Gastrocnemius medialis (tissue), 4 donors: ENCODE measurements around the gene AGAP1. TPM values are rescaled to one million over a fixed set of nuclear protein-coding genes. Genes with fewer than 3 reads are reported as not detected.

Source experiments
- ATAC-seq, 2 donors: fragments of 150-250 bp; one replicate each; pipeline ENCODE4 v1.9.1; 2016
- DNase-seq, 2 donors: peaks; one replicate each; pipeline ENCODE4 v3.0.0-alpha.2; 2019
- H3K27ac ChIP-seq, 4 donors: fragments of 200-600 bp; sonication (generic); 1 replicate in 1 of 4; 2 replicates in 3 of 4; pipeline ENCODE4 v1.5.1; 2016 to 2018; ENCODE audit warnings: mild to moderate bottlenecking in 2 of 4, moderate library complexity in 1 of 4
- H3K27me3 ChIP-seq, 3 donors: fragments of 200-600 bp; sonication (generic) in 2 of 3; 1 replicate in 1 of 3; 2 replicates in 2 of 3; pipeline versions ENCODE4 v1.5.1 to v1.6.0; 2016 to 2019; ENCODE audit warnings: mild to moderate bottlenecking in 1 of 3, moderate library complexity in 1 of 3
- H3K36me3 ChIP-seq, 2 donors: fragments of 200-600 bp; sonication (generic) in 1 of 2; one replicate each; pipeline ENCODE4 v1.5.1; 2017 to 2018
- H3K4me1 ChIP-seq, 2 donors: fragments of 200-600 bp; sonication (generic) in 1 of 2; one replicate each; pipeline ENCODE4 v1.5.1; 2016 to 2017; ENCODE audit warnings: mild to moderate bottlenecking in 2 of 2
- H3K4me3 ChIP-seq, 4 donors: fragments of 200-600 bp; sonication (generic) in 3 of 4; 1 replicate in 1 of 4; 2 replicates in 3 of 4; pipeline ENCODE4 v1.5.1; 2016 to 2019; ENCODE audit warnings: mild to moderate bottlenecking in 2 of 4
- H3K9me3 ChIP-seq, 3 donors: fragments of 200-600 bp; sonication (generic) in 2 of 3; 1 replicate in 1 of 3; 2 replicates in 2 of 3; pipeline ENCODE4 v1.5.1; 2016 to 2019
- POLR2A ChIP-seq, 2 donors: fragments of 450-650 bp; IDR thresholded peaks; one replicate each; pipeline ENCODE4 v1.6.1; 2017; ENCODE audit warnings: antibody characterized with exemption in 2 of 2, mild to moderate bottlenecking in 2 of 2, moderate library complexity in 2 of 2
- in situ Hi-C, 4 donors: fragments of 200-750 bp; cut with MboI; loops; one replicate each; pipeline versions ENCODE4 v1.15.0 to v1.8.0; 2017; ENCODE audit warnings: low sequenced_read_pairs in 4 of 4
- intact Hi-C: fragments of 100-400 bp; cut with DNase I; formaldehyde crosslinking; loops from one replicate; pipeline ENCODE4 v1.15.1; 2023; ENCODE audit warnings: low total_unique reads
- total RNA-seq, 4 donors: library from RNA; depleted of rRNA; stranded (reverse); fragments of >200 nt; gene quantifications; one replicate each; pipeline versions ENCODE4 v1.1.0 to v1.2.3, GENCODE V29; 2016
- TF ChIP-seq, protein P1 (sequence below), 5 experiments: fragments of 450-650 bp in 3 of 5; fragments of 200-600 bp in 2 of 5; sonication (generic) in 2 of 5; IDR thresholded peaks in 4 of 5; conservative IDR thresholded peaks in 1 of 5; 1 replicate in 4 of 5; 2 replicates in 1 of 5; pipeline ENCODE4 v1.5.1; 2016 to 2019; ENCODE audit warnings: antibody characterized with exemption in 5 of 5, mild to moderate bottlenecking in 3 of 5, moderate library complexity in 3 of 5

Gene AGAP1
- total RNA-seq, 4 donors from 2014 or later, result 8.5 to 26.8 (median 14.4) TPM

DNA sequence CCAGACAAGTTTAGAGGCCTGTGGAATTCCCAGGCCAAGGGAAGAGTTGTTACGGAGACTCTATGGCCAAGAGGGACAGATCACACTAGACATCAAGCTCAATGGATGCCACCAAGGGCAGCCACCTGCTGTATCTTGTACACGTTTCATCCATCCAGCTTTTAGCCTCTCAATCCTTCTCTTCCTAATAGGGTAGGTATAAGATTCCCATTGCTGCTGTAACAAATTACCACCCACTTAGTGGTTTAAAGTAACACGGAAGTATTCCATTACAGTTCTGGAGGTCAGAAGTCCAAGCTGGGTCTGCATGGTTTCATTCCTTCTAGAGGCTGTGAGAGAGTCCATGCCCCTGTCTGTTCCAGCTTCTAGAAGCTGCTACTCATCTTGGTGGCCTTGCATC, 586.6 kb downstream of the AGAP1 start:
- Histone ChIP-seq H3K9me3 (no peaks in the 10 kb centered on the region), H3K27ac (no peak overlapping the region), H3K27me3 (no peaks in the 10 kb centered on the region), H3K4me3 (no peak overlapping the region), H3K4me1 (no peaks in the 10 kb centered on the region), H3K36me3 (no peaks in the 10 kb centered on the region)
- TF ChIP-seq POLR2A (IDR thresholded peaks at IDR 0.05), result no peak
- TF ChIP-seq, protein P1, sequence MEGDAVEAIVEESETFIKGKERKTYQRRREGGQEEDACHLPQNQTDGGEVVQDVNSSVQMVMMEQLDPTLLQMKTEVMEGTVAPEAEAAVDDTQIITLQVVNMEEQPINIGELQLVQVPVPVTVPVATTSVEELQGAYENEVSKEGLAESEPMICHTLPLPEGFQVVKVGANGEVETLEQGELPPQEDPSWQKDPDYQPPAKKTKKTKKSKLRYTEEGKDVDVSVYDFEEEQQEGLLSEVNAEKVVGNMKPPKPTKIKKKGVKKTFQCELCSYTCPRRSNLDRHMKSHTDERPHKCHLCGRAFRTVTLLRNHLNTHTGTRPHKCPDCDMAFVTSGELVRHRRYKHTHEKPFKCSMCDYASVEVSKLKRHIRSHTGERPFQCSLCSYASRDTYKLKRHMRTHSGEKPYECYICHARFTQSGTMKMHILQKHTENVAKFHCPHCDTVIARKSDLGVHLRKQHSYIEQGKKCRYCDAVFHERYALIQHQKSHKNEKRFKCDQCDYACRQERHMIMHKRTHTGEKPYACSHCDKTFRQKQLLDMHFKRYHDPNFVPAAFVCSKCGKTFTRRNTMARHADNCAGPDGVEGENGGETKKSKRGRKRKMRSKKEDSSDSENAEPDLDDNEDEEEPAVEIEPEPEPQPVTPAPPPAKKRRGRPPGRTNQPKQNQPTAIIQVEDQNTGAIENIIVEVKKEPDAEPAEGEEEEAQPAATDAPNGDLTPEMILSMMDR (IDR thresholded peaks at IDR 0.05 in 4 of 5, conservative IDR thresholded peaks at IDR 0.05 in 1 of 5), result no peak
- DNase-seq (no peak), ATAC-seq (no peak)
- intact Hi-C loops, result no loop called here
- in situ Hi-C loops, result no loop called here

DNA sequence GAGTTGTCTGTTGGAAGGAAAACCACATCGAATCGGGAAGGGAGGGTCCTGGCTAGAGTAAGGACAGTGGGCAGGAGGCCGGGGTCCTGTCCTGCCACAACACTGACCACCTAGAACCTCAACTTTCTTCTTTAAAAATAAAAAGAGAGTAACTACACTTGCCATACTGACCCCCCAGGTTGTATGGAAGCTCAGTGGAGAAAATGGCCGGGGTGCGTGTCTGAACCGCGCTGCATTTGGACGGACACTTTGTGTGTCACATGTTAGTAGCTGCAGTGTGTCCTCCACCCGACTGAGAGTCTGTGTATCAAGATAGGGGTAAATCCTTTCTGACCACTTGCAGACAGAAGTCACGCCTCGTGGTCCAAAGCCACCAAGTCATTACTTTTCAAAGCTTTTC, 587.3 kb downstream of the AGAP1 start:
- H3K9me3 ChIP-seq, result no peaks in the 10 kb centered on the region
- H3K4me1 ChIP-seq, result no peaks in the 10 kb centered on the region
- ATAC-seq (no peak), DNase-seq (no peak)
- no peak for TF ChIP-seq POLR2A (IDR thresholded peaks at IDR 0.05)
- TF ChIP-seq, protein P1 (IDR thresholded peaks at IDR 0.05 in 4 of 5, conservative IDR thresholded peaks at IDR 0.05 in 1 of 5), result no peak
- H3K27ac ChIP-seq, result no peak overlapping the region
- no peaks in the 10 kb centered on the region for H3K36me3 ChIP-seq
- H3K27me3 ChIP-seq, result no peaks in the 10 kb centered on the region
- intact Hi-C loops, result no loop called here
- H3K4me3 ChIP-seq, result no peak overlapping the region
- in situ Hi-C loops, result no loop called here

DNA sequence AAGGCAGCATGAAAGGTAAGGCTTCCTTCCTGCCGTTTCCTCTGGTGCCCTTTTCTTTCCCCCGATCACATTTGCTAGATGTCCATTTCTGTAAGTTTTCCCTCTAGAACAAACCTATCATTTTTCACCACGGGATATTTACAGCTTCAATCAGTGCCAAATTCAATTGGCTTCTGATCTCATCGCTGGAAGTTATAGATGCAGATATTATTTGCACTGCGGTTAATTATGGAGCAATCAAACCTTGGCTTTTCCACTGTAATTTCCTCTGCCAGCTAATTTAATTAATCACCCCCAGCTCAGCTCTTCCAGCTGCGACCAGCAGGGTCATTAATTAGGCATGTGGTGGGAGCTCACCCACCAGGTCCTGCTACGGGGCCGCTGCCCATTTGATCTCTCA, 588.2 kb downstream of the AGAP1 start:
- no peak for DNase-seq
- Histone ChIP-seq H3K4me3 (no peak overlapping the region), H3K27me3 (no peaks in the 10 kb centered on the region), H3K9me3 (no peaks in the 10 kb centered on the region), H3K27ac (no peak overlapping the region), H3K4me1 (no peaks in the 10 kb centered on the region), H3K36me3 (no peaks in the 10 kb centered on the region)
- intact Hi-C loops, result no loop called here
- in situ Hi-C loops, result no loop called here
- no peak for ATAC-seq
- no peak for TF ChIP-seq POLR2A (IDR thresholded peaks at IDR 0.05)
- TF ChIP-seq, protein P1 (IDR thresholded peaks at IDR 0.05 in 4 of 5, conservative IDR thresholded peaks at IDR 0.05 in 1 of 5), result no peak

DNA sequence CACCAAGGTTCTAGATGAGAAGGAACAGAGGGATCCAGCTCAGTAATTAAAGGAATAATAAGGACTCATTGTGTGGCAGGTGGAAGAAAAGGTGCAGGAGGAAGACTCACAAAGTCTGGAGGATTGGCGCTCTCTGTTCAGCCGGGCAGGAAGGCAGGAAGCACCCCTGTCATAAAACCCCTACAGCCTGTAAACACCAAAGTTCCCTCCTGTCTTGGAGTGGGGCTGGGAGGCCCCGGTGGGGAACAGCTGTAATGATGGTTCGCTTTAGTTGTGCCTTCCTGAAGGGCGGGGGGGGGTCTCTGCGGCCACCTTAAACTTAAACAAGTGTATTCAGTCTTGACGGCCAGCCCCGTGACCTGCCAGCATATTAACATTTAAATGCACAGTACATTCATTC, 590.1 kb downstream of the AGAP1 start:
- TF ChIP-seq POLR2A (IDR thresholded peaks at IDR 0.05), result no peak
- TF ChIP-seq, protein P1 (IDR thresholded peaks at IDR 0.05 in 4 of 5, conservative IDR thresholded peaks at IDR 0.05 in 1 of 5), result no peak
- H3K4me3 ChIP-seq, result no peak overlapping the region
- no peaks in the 10 kb centered on the region for H3K36me3 ChIP-seq
- no peaks in the 10 kb centered on the region for H3K27me3 ChIP-seq
- DNase-seq, result no peak
- in situ Hi-C loops (no loop called here), intact Hi-C loops (no loop called here)
- no peak overlapping the region for H3K27ac ChIP-seq
- no peaks in the 10 kb centered on the region for H3K4me1 ChIP-seq
- no peak for ATAC-seq
- H3K9me3 ChIP-seq, result no peaks in the 10 kb centered on the region

DNA sequence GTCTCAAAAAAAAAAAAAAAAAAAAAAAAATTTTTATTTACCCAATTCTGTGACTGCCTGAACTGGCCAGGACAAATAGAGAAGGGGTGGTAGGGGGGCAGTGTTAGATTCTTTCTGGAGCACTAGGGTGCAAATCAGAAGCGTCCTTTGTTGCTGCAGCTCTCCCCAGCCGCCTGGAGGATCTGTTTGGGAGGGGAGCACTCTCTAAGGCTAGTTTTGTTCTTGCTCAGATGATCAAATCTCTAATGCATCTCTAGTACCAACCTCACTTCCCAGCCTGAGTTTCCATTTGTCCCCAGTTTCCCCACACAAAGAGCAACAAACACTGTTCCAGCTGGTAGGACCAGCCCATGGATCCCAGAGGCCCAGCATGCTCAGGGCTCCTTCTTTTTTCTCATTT, 591.4 kb downstream of the AGAP1 start:
- in situ Hi-C loops, result no loop called here
- no peak for ATAC-seq

More for the DNA sequence above, 591.4 kb downstream of the AGAP1 start:
- Histone ChIP-seq H3K4me1 (no peaks in the 10 kb centered on the region), H3K36me3 (no peaks in the 10 kb centered on the region), H3K27me3 (no peaks in the 10 kb centered on the region), H3K9me3 (no peaks in the 10 kb centered on the region), H3K4me3 (no peak overlapping the region), H3K27ac (no peak overlapping the region)
- intact Hi-C loops, result no loop called here
- TF ChIP-seq POLR2A (IDR thresholded peaks at IDR 0.05), result no peak
- TF ChIP-seq, protein P1 (IDR thresholded peaks at IDR 0.05 in 4 of 5, conservative IDR thresholded peaks at IDR 0.05 in 1 of 5), result no peak
- DNase-seq, result no peak
